ENCODE results near the gene GIMAP6.
"Not testable (repeated sequence)": the region's sequence is repeated elsewhere in the genome, so short reads cannot be mapped to it uniquely, and the experiment has no call there.

Gene GIMAP6

GRCh38 chr7:150585199-150585598 lies 47.0 kb downstream of the GIMAP6 start:
- no peak for DNase-seq (ENCODE audit: low read depth)

- no peak for DNase-seq (ENCODE audit: low read depth)
Measured at GRCh38 chr7:150580638-150581394, 51.4 kb downstream of the GIMAP6 start.

- not testable (repeated sequence) for DNase-seq (ENCODE audit: low read depth)
Measured at GRCh38 chr7:150579979-150580637, 52.1 kb downstream of the GIMAP6 start.
